T-helper 22 cell (primary cell): ENCODE measurements around the gene KANSL1L.

Experiments used
- DNase-seq: peaks from one replicate; pipeline ENCODE4 v3.0.0-alpha.2; 2020; ENCODE audit warnings: low read depth

KANSL1L gene

DNA sequence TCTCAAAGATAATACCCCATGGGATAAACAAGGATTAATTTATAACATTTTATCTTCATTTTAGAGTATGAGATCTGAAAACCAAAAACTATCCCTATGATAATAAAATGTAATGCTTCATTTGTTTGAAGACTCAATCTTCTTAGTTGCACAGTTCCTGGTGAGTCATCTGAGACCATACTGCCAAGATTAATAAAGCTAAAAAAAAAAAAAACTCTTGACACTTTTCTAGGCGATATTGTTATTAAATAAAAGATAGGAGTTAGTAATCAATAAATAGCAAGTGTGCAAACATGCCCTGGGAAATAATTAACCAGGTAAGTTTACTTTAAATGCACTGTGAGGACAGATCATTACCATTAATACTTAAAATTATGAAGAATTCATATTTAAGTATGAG, 84.9 kb downstream of the KANSL1L start:
- no peak for DNase-seq

DNA sequence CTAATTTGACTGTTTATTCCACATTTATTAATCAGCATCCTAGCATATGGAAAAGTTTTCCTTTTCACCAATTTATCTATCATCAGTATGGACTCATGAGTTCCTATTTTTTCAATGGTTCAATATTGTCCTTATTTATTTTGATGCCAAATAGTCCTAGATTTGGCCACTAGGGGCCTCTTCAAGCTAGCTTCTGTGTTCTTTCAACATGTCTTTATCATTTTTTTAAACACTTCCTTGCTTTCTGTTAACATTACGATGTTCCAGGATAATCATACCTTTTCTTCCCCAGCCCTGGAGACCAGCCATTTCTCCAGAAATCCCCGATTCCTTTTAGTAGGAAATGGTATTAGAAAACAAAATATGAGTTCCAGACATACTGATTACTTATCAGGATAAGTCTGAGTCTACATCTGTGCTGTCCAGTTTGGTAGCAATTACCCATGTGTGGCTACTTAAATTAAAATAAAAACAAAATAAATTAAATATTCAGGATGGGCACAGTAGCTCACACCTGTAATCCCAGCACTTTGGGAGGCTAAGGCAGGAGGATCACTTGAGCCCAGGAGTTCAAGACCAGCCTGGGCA, 98.2 kb downstream of the KANSL1L start:
- no peak for DNase-seq

DNA sequence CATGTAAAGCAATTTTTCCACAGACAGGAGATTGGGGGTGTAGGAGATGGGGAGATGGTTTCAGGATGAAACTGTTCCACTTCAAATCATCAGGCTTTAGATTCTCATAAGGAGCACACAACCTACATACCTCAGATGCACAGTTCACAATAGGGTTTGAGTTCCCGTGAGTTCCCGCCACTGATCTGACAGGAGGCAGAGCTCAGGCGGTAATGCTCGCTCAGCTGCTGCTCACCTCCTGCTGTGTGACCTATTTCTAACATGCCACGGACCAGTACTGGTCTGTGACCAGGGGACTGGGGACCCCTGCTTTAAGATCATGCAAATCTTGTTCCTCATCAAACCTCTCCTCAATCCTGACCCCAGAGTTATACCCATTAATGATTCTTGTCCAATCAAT, 98.7 kb downstream of the KANSL1L start:
- no peak for DNase-seq

DNA sequence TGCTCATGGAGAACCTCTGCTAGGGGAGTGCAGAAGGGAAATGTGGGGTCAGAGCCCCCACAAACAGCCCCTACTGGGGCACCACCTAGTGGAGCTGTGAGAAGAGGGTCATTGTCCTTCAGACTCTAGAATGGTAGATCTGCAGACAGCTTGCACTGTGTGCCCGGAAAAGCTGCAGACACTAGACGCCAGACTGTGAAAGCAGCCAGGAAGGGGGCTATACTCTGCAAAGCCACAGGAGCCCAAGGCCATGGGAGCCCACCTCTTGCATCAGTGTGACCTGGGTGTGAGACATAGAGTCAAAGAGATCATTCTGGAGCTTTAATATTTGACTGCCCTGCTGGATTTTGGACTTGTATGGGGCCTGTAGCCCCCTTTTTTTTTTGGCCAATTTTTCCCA, 107.9 kb downstream of the KANSL1L start:
- DNase-seq = no peak

DNA sequence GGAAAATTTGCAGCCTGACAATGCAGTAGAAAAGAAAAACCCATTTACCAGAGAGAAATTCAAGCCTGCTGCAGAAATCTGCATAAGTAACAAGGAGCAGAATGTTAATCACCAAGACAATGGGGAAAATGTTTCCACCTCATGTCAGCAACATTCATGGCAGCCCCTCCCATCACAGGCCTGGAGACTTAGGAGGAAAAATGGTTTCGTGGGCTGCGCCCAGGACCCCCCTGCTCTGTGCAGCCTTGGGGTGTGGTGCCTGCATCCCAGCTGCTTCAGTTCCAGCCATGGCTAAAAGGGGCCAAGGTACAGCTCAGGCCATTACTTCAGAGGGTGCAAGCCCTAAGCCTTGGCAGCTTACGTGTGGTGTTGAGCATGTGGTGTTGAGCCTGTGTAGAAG, 115.4 kb downstream of the KANSL1L start:
- no peak for DNase-seq

DNA sequence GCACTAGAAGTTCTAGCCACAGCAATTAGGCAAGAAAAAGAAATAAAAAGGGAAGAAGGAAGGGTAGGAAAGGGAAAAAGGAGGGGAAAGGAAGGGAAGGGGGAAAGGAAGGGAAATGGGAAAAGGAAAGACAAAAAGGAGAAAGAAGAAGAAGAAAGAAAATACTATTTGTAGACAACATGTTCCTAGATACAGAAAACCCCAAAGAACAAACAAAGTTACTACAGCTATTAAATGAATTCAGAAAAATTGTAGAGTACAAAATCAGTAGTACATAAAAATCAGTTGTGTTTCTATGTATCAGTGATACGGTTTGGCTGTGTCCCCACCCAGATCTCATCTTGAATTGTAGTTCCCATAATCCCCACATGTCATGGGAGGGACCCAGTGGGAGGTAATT, 116.5 kb downstream of the KANSL1L start:
- DNase-seq = no peak

DNA sequence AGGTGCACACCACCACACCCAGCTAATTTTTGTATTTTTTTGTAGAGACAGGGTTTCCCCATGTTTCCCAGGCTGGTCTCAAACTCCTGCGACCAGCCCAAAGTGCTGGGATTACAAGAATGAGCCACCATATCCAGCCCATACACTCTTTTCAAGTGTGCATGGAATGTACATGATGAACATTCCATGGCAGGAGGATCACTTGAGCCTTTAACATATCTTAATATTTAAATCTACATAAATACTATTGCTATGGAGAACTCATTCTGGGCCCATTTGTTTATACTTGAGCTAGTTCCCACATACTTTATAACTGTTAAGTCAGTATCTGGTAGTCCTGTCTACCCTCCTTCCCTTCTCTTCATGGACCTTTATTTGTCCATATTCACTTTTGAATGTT, 120.3 kb downstream of the KANSL1L start:
- DNase-seq = no peak

DNA sequence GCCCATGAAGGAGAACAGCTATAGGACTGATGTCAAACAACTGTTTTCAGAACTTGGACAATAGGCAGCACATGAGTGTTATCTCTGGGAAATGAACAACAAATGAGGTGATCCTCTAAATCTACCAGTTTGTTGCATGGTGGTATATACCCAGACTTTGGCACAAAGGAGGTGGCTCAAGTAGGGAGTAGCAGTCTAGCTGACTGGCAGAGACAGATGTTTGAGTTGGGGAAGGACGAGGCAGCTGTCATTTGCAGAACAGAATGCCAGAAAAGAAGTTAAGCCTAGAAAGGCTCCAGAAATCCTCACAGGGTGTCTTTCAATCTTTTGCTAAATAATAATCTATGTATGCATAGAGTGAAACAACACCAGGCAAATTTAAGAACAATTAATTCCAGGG, 121.4 kb downstream of the KANSL1L start:
- DNase-seq = no peak

DNA sequence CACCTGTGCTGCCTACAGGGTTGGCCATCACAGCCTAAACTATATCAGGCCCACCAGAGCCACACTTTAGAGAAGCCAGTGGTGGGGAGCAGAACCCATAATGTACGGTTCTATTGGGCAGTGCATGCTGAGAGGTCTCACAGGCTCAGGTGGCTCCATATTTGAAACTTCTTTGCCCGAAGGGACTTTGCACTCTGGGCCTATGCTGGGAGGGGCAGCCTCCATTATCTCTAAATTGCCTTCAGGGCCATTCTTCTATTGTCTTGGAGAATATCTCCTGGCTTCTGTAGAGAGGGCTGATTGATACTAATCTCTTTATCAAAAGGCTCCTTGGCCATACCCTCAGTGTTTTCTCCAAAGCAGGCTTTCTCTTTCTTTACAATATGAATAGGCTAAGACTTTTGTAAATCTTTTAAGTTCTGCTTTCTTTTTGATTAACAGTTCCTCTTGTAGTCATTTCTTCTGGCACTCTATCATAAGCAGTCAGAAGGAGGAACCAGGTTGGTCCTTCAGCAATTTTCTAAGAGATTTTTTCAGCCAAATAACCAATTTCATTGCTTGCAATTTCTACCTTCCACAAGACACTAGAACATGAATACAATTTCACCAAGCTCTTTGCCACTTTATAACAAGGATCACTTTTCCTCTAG, 124.2 kb downstream of the KANSL1L start:
- no peak for DNase-seq

DNA sequence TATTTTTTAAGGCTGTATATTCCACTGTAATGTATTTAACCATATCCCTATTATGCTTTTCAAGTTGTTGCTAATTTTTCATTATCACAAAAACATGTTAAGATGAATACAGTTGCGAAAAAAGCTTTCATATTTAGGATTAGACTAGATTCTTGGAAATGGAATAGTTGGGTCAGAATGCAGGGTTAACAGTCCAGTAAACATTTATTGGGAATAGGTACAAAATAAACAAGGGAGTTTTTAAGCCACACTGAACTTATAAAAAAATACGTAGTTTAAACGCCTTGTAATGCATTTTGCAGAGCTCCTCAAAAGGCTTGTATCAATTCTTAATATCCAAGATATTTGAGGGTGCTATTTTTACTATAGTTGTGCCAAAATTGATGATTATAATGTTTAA, 133.1 kb downstream of the KANSL1L start:
- DNase-seq = no peak

DNA sequence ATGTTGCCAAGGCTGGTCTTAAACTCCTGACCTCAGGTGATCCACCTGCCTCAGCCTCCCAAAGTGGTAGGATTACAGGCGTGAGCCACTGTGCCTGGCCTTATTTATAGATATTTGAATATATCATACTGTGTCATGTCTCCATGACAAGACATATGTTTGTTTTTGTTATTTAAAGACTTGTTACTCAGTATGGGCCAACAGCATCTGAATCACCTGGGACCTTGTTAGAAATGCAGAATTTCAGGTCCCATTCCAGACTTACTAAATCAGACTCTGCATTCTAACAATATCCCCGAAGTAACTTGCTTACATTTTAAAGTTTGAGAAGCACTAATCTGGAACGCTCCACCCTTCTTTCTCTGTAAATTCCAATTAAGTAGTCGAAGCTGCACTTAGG, 135.5 kb downstream of the KANSL1L start:
- DNase-seq = no peak

DNA sequence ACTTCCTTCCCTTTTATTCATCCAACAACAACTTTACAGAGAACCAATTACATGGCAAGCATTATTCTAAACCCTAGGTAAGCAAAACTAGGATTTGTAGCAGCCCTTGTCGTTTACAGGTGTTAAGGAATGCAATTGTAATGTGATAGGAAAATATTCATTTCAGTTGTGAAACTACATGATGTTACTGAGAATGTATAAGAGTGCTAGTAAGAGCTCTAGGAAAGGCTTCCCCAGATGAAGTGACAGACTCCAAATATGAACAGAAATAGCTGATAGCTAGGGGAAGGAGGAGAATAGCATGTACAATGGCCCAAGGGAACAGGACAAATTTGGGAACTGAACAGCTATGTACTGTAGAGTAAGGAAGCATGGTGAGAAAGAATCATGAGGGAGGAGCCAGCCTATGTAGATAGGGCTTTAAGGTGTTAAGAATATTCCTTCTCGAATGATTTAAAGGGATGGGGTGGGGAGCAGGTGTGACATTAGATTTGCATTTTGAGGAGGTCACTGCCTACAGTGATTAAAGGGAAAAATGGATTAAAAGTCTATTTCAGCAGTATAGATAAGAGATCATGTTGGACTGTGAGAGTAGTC, 137.0 kb downstream of the KANSL1L start:
- no peak for DNase-seq

DNA sequence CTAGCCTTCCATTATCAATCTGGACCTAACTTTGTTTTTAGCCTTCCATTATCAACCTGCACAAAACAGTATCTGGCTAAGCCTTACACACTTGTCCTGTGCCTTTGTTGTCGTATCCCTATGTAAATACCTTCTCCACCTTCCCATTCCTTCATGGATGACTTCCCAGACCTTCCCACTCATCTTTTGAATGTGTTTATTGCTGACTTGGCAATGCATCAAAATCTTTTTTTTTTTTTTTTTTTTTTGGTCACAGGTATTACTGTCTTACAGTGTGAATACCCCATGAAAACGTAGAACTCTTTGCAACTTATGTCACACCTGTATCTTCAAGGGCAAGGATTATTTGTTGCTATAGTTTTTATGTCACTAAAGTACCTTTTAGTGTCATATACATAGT, 143.0 kb downstream of the KANSL1L start:
- DNase-seq = no peak

DNA sequence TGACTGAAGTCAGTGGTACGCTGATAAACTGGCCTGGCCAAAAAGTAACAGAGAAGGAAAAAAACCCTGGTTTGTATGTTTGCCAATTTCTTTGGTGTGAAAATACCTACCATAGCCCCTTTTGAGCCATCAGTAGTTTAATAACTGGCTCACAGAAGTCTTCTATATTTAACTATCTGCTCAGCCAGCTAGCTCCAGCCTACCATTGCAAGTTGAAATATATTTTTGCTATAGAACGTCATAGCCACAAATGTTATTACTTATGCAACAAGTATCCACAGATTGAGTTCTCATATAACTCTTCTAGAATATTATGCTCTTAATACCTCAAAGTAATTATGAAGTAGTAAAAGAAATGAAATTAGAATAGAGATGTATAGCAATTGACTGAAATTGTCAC, 143.6 kb downstream of the KANSL1L start:
- DNase-seq = no peak

DNA sequence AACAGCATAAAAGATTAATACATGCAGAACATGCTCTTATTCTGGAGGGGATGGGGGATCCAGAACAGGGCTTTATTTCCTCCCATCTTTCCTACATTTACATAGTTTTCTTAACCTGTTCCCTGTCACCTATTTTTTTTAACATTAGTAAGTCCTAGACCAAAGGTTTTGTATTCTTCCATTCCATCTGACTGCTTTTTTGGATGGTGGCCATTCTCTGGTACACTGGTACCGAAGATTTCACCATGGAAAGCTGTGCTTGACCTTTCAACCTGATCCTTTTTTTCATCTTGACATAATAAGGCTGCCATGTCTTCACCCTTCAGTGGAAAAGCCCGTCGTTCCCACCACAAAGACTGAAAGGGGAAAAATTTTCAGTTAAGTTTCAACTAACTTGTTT, 148.4 kb downstream of the KANSL1L start:
- no peak for DNase-seq

DNA sequence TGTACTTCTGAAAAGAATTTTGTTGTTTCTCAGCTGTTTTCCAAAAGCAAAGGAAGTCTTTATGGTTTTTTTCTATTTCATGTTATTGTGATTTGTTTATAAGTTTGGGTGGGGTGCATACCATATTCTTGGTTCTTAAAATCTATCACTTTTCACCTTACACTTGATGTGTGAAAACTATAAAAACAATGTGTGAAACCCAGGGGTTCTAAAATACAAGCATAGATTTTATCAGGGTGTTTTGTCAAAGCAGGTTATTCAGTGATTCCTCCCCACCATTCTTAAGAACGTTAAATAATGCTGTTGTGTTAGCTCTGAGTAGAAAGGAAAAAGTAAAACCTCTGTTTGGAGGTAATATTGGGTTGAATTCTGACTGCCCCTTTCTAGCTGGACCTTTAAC, 151.1 kb downstream of the KANSL1L start:
- no peak for DNase-seq

DNA sequence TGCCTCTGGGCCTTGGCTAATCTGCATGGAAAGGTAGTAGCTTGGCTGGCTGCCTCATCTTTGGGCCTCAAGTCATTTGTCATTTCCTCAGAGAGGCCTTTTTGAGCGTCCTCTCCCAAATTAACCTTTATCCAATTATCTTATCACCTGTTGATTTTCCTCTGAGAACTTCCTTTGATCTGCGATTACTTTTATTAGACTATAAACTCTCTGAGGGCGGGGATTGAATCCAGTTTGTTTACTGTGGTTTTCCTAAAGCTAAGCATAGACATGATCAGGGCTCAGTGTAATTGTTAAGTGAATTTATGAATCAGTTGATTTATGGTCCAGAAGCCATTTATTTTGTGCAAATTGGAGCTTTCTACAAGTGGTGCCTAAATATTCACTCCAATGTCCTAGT, 161.3 kb downstream of the KANSL1L start:
- no peak for DNase-seq

DNA sequence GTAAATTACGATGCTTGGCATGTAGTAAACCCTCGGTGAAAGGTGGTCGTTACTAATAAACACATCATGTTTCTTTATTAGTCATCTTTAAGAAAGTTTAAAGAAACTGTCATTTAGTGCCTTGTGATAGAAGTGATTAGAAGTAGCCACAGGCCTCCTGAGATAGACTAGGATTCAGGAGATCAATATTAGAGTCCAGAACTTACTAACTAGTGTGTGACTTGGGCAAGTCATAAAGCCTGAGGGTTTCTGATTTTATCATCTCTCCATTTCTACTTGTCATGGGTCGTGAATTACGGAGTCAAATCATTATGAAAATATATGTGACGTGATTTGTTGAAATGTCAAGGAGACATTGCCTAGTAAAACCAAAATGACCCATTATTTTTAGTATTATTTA, 162.1 kb downstream of the KANSL1L start:
- no peak for DNase-seq

DNA sequence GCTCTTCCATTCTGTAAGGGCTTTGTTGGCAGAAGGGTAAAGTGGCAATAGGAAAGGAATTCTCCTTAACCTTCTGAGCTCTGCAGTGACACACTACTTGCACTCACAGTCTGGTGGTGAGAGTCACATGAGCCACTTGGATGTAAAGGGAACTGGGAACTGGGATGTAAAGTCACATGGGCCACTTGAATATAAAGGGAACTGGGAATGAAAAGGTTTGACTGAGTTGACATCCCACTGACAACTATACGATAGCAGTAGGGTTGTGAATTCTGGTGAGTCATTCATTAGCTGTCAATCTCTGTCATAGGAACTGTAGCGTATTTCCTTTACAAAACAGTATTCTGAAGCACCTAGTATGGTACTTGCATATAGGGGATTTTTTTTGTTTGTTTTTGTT, 163.3 kb downstream of the KANSL1L start:
- DNase-seq = no peak

DNA sequence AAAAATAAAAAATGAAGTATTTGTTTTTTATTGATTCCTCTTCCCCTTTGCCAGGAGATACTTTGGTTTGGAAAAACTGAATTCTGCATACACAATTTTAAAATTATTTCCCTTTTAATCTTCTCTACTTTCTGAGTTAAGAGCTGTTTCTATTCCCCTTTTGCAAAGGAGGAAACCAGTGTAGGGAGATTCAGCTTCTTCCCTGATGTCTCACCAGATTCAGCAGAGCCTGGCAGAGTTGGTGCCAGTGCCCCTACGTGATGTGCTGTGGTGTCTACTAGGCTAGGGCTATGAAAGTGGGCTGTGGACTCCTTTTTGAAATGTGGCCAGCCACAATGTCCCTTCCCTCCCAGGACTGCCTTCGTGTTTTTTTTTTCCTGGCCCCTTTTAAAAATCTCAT, 166.3 kb downstream of the KANSL1L start:
- no peak for DNase-seq

DNA sequence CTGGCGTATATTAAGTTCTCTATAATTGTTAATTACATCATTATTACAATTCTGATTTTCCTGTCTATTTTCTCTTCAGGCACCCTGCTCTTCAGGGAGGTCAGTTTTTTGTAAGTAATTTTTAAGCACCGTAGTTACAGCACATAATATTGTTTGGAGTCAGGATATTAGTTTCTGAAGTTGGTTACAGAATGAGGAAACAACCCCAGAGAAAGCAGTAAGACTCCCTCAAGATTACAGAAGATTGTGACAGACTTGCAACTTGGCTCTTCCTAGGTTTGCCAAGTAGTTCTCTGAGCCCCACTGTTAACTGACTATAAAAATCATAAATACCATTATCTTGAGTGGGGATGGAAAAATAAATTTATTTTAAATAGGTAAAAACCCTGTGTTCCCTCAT, 167.8 kb downstream of the KANSL1L start:
- no peak for DNase-seq

DNA sequence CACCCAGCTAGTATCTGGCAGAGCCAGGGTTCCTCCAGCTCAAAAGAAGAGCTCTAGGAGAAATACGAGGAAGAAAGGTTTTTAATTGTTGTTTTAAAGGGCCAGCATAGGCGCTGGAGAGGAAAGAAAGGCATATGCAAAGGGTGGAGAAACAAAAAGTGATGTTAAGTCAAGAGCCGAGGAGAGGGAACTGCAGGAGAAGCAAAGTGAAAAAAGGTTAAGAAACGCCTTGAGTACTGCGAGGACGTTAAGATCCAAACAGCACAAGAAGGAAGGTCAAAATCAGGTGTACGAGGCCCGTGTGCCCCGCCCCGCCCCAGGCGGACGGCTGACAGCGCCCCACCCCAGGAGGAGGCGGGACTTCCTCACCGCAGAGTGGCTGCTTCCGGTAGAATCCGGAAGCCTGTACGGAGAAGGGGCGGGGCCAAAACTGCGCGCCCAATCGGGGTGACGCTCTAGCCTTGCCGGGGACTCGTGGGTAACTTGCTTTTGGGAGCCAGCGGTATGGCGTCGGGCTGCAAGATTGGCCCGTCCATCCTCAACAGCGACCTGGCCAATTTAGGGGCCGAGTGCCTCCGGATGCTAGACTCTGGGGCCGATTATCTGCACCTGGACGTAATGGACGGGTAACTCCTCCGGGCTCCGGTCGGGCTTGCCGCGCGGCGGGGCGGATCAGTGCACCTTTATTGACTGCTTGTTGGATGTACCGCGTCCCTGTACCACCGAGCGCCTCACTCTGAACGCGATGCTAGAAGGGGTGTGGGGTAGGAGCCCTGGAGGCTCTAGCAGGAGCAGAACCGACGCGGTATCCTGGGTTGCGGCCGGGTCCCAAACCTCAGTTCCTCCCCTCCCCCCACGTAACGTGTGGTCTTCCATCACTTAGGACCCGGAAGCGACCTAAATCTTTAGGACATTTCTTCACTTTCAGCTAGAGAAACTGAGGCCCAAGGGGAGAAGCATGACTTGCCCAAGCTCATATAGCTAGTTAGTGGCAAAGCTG, 168.8 kb downstream of the KANSL1L start, which contains the start of gene RPE:
Gene RPE, plus strand, starts transcription at position 481 of the 1,000 bp plus-strand sequence. Its CDS starts 24 bp downstream, at position 505.
- DNase-seq = peak; percentile 89
